22Rv1 (cell line): ENCODE measurements around the gene CEP192.

ENCODE experiments used
- CTCF ChIP-seq: fragments of 450-650 bp; IDR thresholded peaks from 2 replicates; pipeline ENCODE4 v1.5.1; 2017; ENCODE audit warnings: mild to moderate bottlenecking
- ZFX ChIP-seq: fragments of 450-650 bp; IDR thresholded peaks from 2 replicates; pipeline ENCODE4 v1.6.1; 2017; ENCODE audit warnings: antibody characterized with exemption, borderline replicate concordance

DNA sequence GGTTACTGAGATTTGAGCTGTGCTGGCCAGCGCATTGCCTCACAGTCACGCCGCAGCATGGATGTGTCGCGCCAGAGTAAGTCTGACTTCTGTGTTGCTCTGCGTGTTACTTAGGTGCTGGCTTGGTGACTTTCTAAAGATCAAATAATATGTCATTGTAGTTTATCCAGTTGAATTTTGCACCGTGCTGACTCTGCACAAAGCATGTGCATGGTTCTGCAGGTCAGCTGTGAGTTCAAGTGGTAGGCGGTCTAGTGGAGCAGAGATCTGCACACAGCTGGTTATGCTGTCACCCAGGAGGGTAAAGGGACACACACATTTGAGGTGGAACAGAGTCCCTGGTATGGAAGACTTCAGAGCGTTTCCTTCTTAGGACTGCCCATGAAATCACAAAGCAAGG lies 105.1 kb downstream of the CEP192 start:
- no peak for TF ChIP-seq CTCF
- TF ChIP-seq ZFX: no peak
